DND-41 (cell line): ENCODE data around the gene FIGNL2.

ENCODE experiments used
- ATAC-seq: fragments of 200-7000 bp; cut with Tn5 transposase; 3 replicates; pipeline ENCODE4 v1.9.1; 2021; ENCODE audit warnings: low read depth; ENCODE audit not compliant: insufficient read depth
- DNase-seq: peaks from one replicate; pipeline ENCODE4 v3.0.0-alpha.2; 2020
- H2AFZ ChIP-seq: 2 replicates; pipeline ENCODE4 v1.6.0; 2012; ENCODE audit warnings: low read depth, low read length
- H3K27ac ChIP-seq: 2 replicates; pipeline ENCODE4 v1.5.1; 2012; ENCODE audit warnings: low read length, inconsistent platforms
- H3K27me3 ChIP-seq: fragments of 200-600 bp; sonication (generic); 2 replicates; pipeline ENCODE4 v1.6.0; 2012; ENCODE audit warnings: low read length, mild to moderate bottlenecking, inconsistent platforms; ENCODE audit not compliant: insufficient read depth, poor library complexity
- H3K36me3 ChIP-seq: 2 replicates; pipeline ENCODE4 v1.5.1; 2012; ENCODE audit warnings: low read length, inconsistent platforms; ENCODE audit not compliant: insufficient read depth
- H3K4me1 ChIP-seq: 2 replicates; pipeline ENCODE4 v1.5.1; 2012; ENCODE audit warnings: mild to moderate bottlenecking, low read length; ENCODE audit not compliant: insufficient read depth
- H3K4me2 ChIP-seq: 2 replicates; pipeline ENCODE4 v1.6.0; 2012; ENCODE audit warnings: mild to moderate bottlenecking, moderate library complexity, low read length, inconsistent platforms; ENCODE audit not compliant: insufficient read depth
- H3K4me3 ChIP-seq, 2 experiments: fragments of 200-600 bp in 1 of 2; shearing (Covaris generic) in 1 of 2; 2 replicates each; pipeline ENCODE4 v1.5.1; 2012 to 2016; ENCODE audit warnings: inconsistent platforms in 2 of 2, low read length in 2 of 2, mild to moderate bottlenecking in 2 of 2, low read depth in 1 of 2, moderate library complexity in 1 of 2
- H3K79me2 ChIP-seq: 2 replicates; pipeline ENCODE4 v1.6.0; 2012; ENCODE audit warnings: low read length, inconsistent platforms; ENCODE audit not compliant: insufficient read depth
- H3K9ac ChIP-seq: 2 replicates; pipeline ENCODE4 v1.6.0; 2012; ENCODE audit warnings: low read depth, mild to moderate bottlenecking, inconsistent platforms, low read length, moderate library complexity
- H3K9me3 ChIP-seq: 2 replicates; pipeline ENCODE4 v1.5.1; 2012; ENCODE audit warnings: low read length, moderate library complexity, mild to moderate bottlenecking, inconsistent platforms; ENCODE audit not compliant: insufficient read depth, severe bottlenecking
- H4K20me1 ChIP-seq: 2 replicates; pipeline ENCODE4 v1.6.0; 2012; ENCODE audit warnings: low read length; ENCODE audit not compliant: insufficient read depth
- CTCF ChIP-seq: IDR thresholded peaks from 2 replicates; pipeline ENCODE4 v1.5.1; 2012; ENCODE audit warnings: borderline replicate concordance, low read length, moderate library complexity, mild to moderate bottlenecking; ENCODE audit not compliant: poor library complexity, severe bottlenecking; ENCODE audit errors: extremely low read depth
- EZH2 ChIP-seq: IDR thresholded peaks from 3 replicates; pipeline ENCODE4 v1.6.1; 2012; ENCODE audit warnings: borderline replicate concordance, low read depth, mild to moderate bottlenecking, moderate library complexity, low read length, inconsistent platforms; ENCODE audit not compliant: severe bottlenecking

FIGNL2 gene

GRCh38 chr12:51841727-51842126 lies 6.8 kb downstream of the FIGNL2 start:
- Histone ChIP-seq H3K9ac (no peak overlapping the region), H3K4me1 (peaks cover 5% of the 10 kb centered on the region), H3K4me2 (no peak overlapping the region), H3K79me2 (no peaks in the 10 kb centered on the region), H3K36me3 (no peaks in the 10 kb centered on the region), H3K9me3 (no peaks in the 10 kb centered on the region), H4K20me1 (no peaks in the 10 kb centered on the region), H2AFZ (no peak overlapping the region), H3K4me3 (no peak overlapping the region), H3K27me3 (peaks cover 8% of the 10 kb centered on the region), H3K27ac (no peak overlapping the region)
- DNase-seq, result no peak
- ATAC-seq, result no peak
- no peak for TF ChIP-seq CTCF
- TF ChIP-seq EZH2, result no peak

GRCh38 chr12:51840966-51841365 lies 7.6 kb downstream of the FIGNL2 start:
- Histone ChIP-seq H3K4me1 (no peaks in the 10 kb centered on the region), H3K27me3 (peaks cover 4% of the 10 kb centered on the region), H3K27ac (no peak overlapping the region), H3K9ac (no peak overlapping the region), H3K36me3 (no peaks in the 10 kb centered on the region), H3K4me3 (no peak overlapping the region), H3K79me2 (no peaks in the 10 kb centered on the region), H3K4me2 (no peak overlapping the region), H2AFZ (no peak overlapping the region), H3K9me3 (no peaks in the 10 kb centered on the region), H4K20me1 (no peaks in the 10 kb centered on the region)
- TF ChIP-seq CTCF (no peak), EZH2 (no peak)
- DNase-seq (no peak), ATAC-seq (no peak)

GRCh38 chr12:51839310-51839947 lies 9.1 kb downstream of the FIGNL2 start:
- Histone ChIP-seq H3K9ac (no peak overlapping the region), H3K9me3 (no peaks in the 10 kb centered on the region), H4K20me1 (no peaks in the 10 kb centered on the region), H3K4me3 (no peak overlapping the region), H3K27ac (no peak overlapping the region), H3K4me2 (no peak overlapping the region), H3K79me2 (no peaks in the 10 kb centered on the region), H3K36me3 (no peaks in the 10 kb centered on the region), H3K27me3 (peaks cover 4% of the 10 kb centered on the region), H2AFZ (no peak overlapping the region), H3K4me1 (no peaks in the 10 kb centered on the region)
- ATAC-seq, result 0 out of 3 replicates have a peak, but pooled peaks have one; percentile 34
- no peak for DNase-seq
- TF ChIP-seq EZH2 (no peak), CTCF (no peak)

- H3K4me3 ChIP-seq, result no peak overlapping the region
- no peak overlapping the region for H2AFZ ChIP-seq
- H3K27ac ChIP-seq, result no peak overlapping the region
- H3K4me2 ChIP-seq, result no peak overlapping the region
- no peaks in the 10 kb centered on the region for H3K9me3 ChIP-seq
- H3K4me1 ChIP-seq, result peaks cover 4% of the 10 kb centered on the region
- H3K9ac ChIP-seq, result no peak overlapping the region
- TF ChIP-seq EZH2 (no peak), CTCF (no peak)
- peaks cover 4% of the 10 kb centered on the region for H3K27me3 ChIP-seq
- no peak for DNase-seq
- H4K20me1 ChIP-seq, result no peaks in the 10 kb centered on the region
- no peaks in the 10 kb centered on the region for H3K79me2 ChIP-seq
- no peaks in the 10 kb centered on the region for H3K36me3 ChIP-seq
- no peak for ATAC-seq
Observed at GRCh38 chr12:51838762-51839161, 9.8 kb downstream of the FIGNL2 start.
